IPS-15b (cell line): Measurements from ENCODE around the gene MPEG1.

Source experiments
- H3K27me3 ChIP-seq: one replicate; pipeline ENCODE4 v1.6.1; 2013; ENCODE audit warnings: low read length; ENCODE audit not compliant: control insufficient read depth, insufficient read depth
- H3K36me3 ChIP-seq: one replicate; pipeline ENCODE4 v1.6.1; 2013; ENCODE audit warnings: low read length; ENCODE audit not compliant: control insufficient read depth, insufficient read depth
- H3K4me1 ChIP-seq: one replicate; pipeline ENCODE4 v1.6.1; 2013; ENCODE audit warnings: mild to moderate bottlenecking, low read length; ENCODE audit not compliant: control insufficient read depth, insufficient read depth
- H3K4me3 ChIP-seq: one replicate; pipeline ENCODE4 v1.5.1; 2013; ENCODE audit warnings: low read depth, low read length
- H3K9ac ChIP-seq: one replicate; pipeline ENCODE4 v1.6.1; 2013; ENCODE audit warnings: low read depth, mild to moderate bottlenecking, low read length
- H3K9me3 ChIP-seq: one replicate; pipeline ENCODE4 v1.6.1; 2013; ENCODE audit warnings: mild to moderate bottlenecking, low read length; ENCODE audit not compliant: control insufficient read depth, insufficient read depth

The MPEG1 gene

GRCh38 chr11:59214141-59214893 lies 1.6 kb upstream of the MPEG1 start:
- no peak overlapping the region for H3K4me3 ChIP-seq

GRCh38 chr11:59212222-59212621 lies 505 bp downstream of the MPEG1 start:
- Histone ChIP-seq H3K4me3 (no peak overlapping the region), H3K27me3 (no peaks in the 10 kb centered on the region), H3K4me1 (no peaks in the 10 kb centered on the region), H3K36me3 (no peaks in the 10 kb centered on the region), H3K9me3 (no peaks in the 10 kb centered on the region), H3K9ac (no peak overlapping the region)

More at GRCh38 chr11:59214141-59214893, 1.6 kb upstream of the MPEG1 start:
- Histone ChIP-seq H3K36me3 (no peaks in the 10 kb centered on the region), H3K4me1 (no peaks in the 10 kb centered on the region), H3K27me3 (no peaks in the 10 kb centered on the region), H3K9ac (no peak overlapping the region), H3K9me3 (no peaks in the 10 kb centered on the region)

- Histone ChIP-seq H3K9ac (no peak overlapping the region), H3K9me3 (no peaks in the 10 kb centered on the region), H3K36me3 (peaks cover 6% of the 10 kb centered on the region), H3K27me3 (no peaks in the 10 kb centered on the region), H3K4me3 (no peak overlapping the region), H3K4me1 (no peaks in the 10 kb centered on the region)
These were observed 3.8 kb downstream of the MPEG1 start for GRCh38 chr11:59208956-59209355.

DNA sequence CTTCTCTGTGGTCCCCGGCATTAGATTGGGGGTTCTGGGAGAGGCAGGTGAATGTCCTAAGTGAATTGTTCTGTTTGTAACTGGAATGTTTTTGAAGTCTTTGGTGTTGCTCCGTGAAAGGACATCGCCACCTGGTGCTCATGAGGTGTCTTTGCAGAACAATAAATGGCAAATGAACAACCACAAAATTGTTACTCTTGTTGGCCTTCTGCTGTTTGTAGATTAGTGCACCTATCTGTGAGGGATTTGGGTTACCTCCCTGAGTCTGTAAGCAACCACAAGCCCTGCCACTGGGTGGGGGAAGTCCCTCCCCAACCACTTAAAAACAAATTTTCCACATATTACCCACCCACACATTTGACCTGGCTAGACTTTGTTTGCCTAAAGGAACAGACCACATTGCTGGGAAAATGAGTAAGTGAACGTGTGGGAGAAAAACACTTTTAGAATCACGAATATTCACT lies 4.7 kb downstream of the MPEG1 start:
- H3K27me3 ChIP-seq, result no peaks in the 10 kb centered on the region
- H3K36me3 ChIP-seq, result peaks cover 6% of the 10 kb centered on the region
- H3K4me1 ChIP-seq, result no peaks in the 10 kb centered on the region
- H3K9me3 ChIP-seq, result no peaks in the 10 kb centered on the region
- no peak overlapping the region for H3K4me3 ChIP-seq
- H3K9ac ChIP-seq, result no peak overlapping the region

GRCh38 chr11:59206635-59207034 lies 6.1 kb downstream of the MPEG1 start:
- no peaks in the 10 kb centered on the region for H3K27me3 ChIP-seq
- H3K36me3 ChIP-seq, result peaks cover 7% of the 10 kb centered on the region
- H3K4me1 ChIP-seq, result no peaks in the 10 kb centered on the region
- H3K9me3 ChIP-seq, result no peaks in the 10 kb centered on the region
- H3K9ac ChIP-seq, result no peak overlapping the region
- H3K4me3 ChIP-seq, result no peak overlapping the region

DNA sequence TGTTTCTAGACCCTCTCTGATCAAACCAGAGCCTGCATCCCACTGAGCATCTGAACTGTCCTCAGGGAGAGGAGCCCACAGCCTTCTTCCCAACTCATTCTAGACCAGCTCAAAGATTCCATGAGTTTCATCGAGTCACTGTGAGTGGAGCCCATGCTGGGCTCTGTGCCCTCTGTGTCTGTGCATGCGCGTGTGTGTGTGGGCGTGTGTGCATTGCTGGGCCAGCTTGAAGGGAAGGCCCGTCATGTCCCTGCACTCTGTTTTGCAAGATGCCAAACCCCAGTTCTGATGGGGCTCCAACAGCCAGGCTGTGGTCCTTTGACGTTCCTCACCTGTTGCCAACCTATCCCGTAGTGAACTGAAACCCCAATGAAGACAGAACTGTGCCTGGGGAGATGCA lies 7.1 kb downstream of the MPEG1 start:
- Histone ChIP-seq H3K9me3 (no peaks in the 10 kb centered on the region), H3K27me3 (no peaks in the 10 kb centered on the region), H3K9ac (no peak overlapping the region), H3K4me3 (no peak overlapping the region), H3K4me1 (no peaks in the 10 kb centered on the region), H3K36me3 (peaks cover 9% of the 10 kb centered on the region)

GRCh38 chr11:59204746-59205145 lies 8.0 kb downstream of the MPEG1 start:
- Histone ChIP-seq H3K9me3 (no peaks in the 10 kb centered on the region), H3K27me3 (no peaks in the 10 kb centered on the region), H3K9ac (no peak overlapping the region), H3K36me3 (peaks cover 9% of the 10 kb centered on the region), H3K4me1 (no peaks in the 10 kb centered on the region), H3K4me3 (no peak overlapping the region)

- Histone ChIP-seq H3K4me3 (no peak overlapping the region), H3K27me3 (no peaks in the 10 kb centered on the region), H3K9me3 (no peaks in the 10 kb centered on the region), H3K36me3 (peaks cover 12% of the 10 kb centered on the region), H3K9ac (no peak overlapping the region), H3K4me1 (no peaks in the 10 kb centered on the region)
These were observed 11.4 kb downstream of the MPEG1 start for GRCh38 chr11:59201353-59201752.

- Histone ChIP-seq H3K27me3 (no peaks in the 10 kb centered on the region), H3K9ac (no peak overlapping the region), H3K36me3 (peaks cover 19% of the 10 kb centered on the region), H3K4me1 (no peaks in the 10 kb centered on the region), H3K9me3 (no peaks in the 10 kb centered on the region), H3K4me3 (no peak overlapping the region)
These were observed 12.3 kb downstream of the MPEG1 start for GRCh38 chr11:59200423-59200746.

DNA sequence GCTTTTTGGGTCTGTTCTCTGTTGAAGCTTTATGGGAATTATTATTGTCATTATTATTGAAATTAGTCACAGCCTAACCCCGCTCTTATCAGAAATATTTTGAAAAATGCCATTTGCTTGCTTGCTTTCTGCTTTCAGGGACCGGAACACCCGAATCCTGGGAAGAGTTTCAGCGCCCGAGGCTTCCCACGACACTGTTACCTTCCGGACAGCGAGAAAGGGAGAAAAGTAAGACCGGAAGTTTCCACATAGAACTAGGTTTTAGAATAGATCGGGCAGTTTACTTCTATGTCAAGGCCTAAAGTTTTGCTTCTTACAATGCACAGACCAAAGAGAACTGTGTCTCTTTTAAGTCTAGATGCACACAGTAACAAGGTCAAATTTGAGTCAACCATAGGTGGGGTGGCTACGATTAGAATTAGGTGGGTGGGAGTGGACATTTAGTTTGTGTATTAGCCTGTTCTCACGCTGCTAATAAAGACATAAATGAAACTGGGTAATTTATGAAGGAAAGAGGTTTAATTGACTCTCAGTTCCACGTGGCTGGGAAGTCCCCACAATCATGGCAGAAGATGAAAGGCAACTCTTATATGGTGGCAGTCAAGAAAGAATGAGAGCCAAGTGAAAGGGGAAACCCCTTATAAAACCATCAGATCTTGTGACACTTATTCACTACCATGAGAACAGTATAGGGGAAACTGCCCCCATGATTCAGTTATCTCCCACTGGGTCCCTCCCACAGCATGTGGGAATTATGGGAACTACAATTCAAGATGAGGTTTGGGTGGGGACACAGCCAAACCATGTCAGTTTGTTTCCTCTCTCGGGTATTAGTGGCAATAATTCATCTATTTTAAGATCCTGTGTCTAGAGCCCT lies 12.9 kb downstream of the MPEG1 start:
- Histone ChIP-seq H3K9me3 (no peaks in the 10 kb centered on the region), H3K4me3 (no peak overlapping the region), H3K36me3 (peaks cover 24% of the 10 kb centered on the region), H3K4me1 (no peaks in the 10 kb centered on the region), H3K9ac (no peak overlapping the region), H3K27me3 (no peaks in the 10 kb centered on the region)

DNA sequence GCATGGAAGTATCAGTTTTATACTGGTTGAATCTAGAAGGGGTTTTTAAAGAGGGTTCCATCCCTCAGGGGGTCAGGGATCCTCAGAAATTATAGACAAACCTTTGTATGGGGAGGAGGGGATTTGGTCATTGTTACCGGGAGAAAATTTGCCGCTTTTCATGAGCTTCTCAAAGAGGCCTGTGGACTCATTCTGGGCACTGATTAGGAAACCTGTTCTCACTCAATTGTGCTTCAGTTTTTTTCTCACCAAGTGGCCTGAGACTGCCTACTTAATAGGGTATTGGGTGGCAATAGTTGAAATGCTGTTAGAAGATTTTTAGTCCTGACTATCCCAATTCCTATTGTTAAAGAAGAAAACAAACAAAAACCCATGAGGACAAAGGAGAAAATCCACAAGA lies 14.0 kb downstream of the MPEG1 start:
- Histone ChIP-seq H3K9me3 (no peaks in the 10 kb centered on the region), H3K36me3 (peaks cover 24% of the 10 kb centered on the region)

GRCh38 chr11:59197991-59198390 lies 14.7 kb downstream of the MPEG1 start:
- H3K36me3 ChIP-seq, result peaks cover 25% of the 10 kb centered on the region
- H3K27me3 ChIP-seq, result no peaks in the 10 kb centered on the region
- H3K9ac ChIP-seq, result no peak overlapping the region
- no peak overlapping the region for H3K4me3 ChIP-seq
- H3K9me3 ChIP-seq, result no peaks in the 10 kb centered on the region
- no peaks in the 10 kb centered on the region for H3K4me1 ChIP-seq

More for the DNA sequence above, 14.0 kb downstream of the MPEG1 start:
- no peak overlapping the region for H3K4me3 ChIP-seq
- H3K9ac ChIP-seq, result no peak overlapping the region
- H3K4me1 ChIP-seq, result no peaks in the 10 kb centered on the region
- no peaks in the 10 kb centered on the region for H3K27me3 ChIP-seq
